CD8-positive, alpha-beta memory T cell (primary cell): ENCODE measurements around the gene GDPD5. TPM values are rescaled to one million over a fixed set of nuclear protein-coding genes. Genes with fewer than 3 reads are reported as not detected.

Experiments
- polyA plus RNA-seq: library from polyadenylated mRNA; unstranded; fragments of 300-500 nt; fragmentation: Illumina TruSeq; gene quantifications from one replicate; pipeline ENCODE4 v1.2.3, GENCODE V29; 2021
- total RNA-seq, 2 experiments: library from RNA; stranded (reverse); gene quantifications; one replicate each; pipeline ENCODE4 v1.2.3, GENCODE V29; 2021

GDPD5 gene
- total and polyA plus RNA-seq, 3 experiments from 2014 or later, result 8.9 to 10.4 (median 9.1) TPM

Other genes starting within 250 kb of the GDPD5 start
- gene ARRB1, start 174.3 kb downstream of the GDPD5 start, total RNA-seq, result 10 to 100 TPM in 1 of 2 experiments, 1 to 10 TPM in 1; 9.9 to 10.6 TPM
- 5.5 TPM for gene ARRB1, start 174.3 kb downstream of the GDPD5 start, polyA plus RNA-seq
- 1,000 to 10,000 TPM; 3,916 to 3,935 TPM for gene RPS3, start 126.4 kb downstream of the GDPD5 start, total RNA-seq
- 4,910 TPM for gene RPS3, start 126.4 kb downstream of the GDPD5 start, polyA plus RNA-seq
- under 1 TPM; 0.44 to 0.83 TPM for gene KLHL35, start 92.7 kb downstream of the GDPD5 start, total RNA-seq
- 0.37 TPM for gene KLHL35, start 92.7 kb downstream of the GDPD5 start, polyA plus RNA-seq
- 10 to 100 TPM; 20.7 to 21.1 TPM for gene SERPINH1, start 36.3 kb upstream of the GDPD5 start, total RNA-seq
- gene SERPINH1, start 36.3 kb upstream of the GDPD5 start, polyA plus RNA-seq, result 8.4 TPM
- gene MAP6, start 143.1 kb upstream of the GDPD5 start, total RNA-seq, result under 1 TPM; 0.07 to 0.16 TPM
- not detected for gene MAP6, start 143.1 kb upstream of the GDPD5 start, polyA plus RNA-seq
- not detected for gene MOGAT2, start 191.9 kb upstream of the GDPD5 start, total RNA-seq
- gene MOGAT2, start 191.9 kb upstream of the GDPD5 start, polyA plus RNA-seq, result not detected
- 1 to 10 TPM; 5.5 to 5.6 TPM for gene DGAT2, start 242.8 kb upstream of the GDPD5 start, total RNA-seq
- not detected for gene DGAT2, start 242.8 kb upstream of the GDPD5 start, polyA plus RNA-seq